Measurements from ENCODE around the gene NUDT6. TPM values are rescaled to one million over a fixed set of nuclear protein-coding genes. Genes with fewer than 3 reads are reported as not detected.

NUDT6 gene
- polyA plus RNA-seq, 1 of the 3 experiments (the other 2 are of a cell fraction): 10.1 TPM

DNA sequence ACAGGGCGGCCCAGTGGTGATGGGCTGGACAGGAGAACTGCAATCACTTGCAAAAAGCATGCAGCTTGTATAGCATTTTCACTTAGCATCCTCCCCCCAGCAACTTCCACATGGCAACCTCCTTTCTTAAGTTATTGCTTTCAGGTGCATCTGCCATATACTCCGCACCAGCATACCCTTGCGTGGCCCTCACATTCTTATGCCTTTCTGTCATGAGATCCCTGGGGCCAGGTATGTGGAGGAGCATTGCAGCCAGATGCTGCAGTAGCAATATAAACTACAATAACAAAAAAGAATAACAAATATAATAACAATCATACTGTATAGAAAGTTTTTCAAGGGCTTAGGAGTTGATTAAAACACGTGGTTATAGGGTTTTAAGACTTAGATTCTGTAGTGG lies 26.3 kb upstream of the NUDT6 start:
- Histone ChIP-seq H3K9me2 (no peaks in the 10 kb centered on the region), H3K27ac (ENCODE audit: low read depth in 2 of 2, low read length in 1 of 2) (no peak overlapping the region), H3K9me3 (no peaks in the 10 kb centered on the region), H3K27me3 (ENCODE audit: insufficient read depth) (no peaks in the 10 kb centered on the region), H3K4me1 (ENCODE audit: control insufficient read depth in 1 of 2, insufficient read depth in 2 of 2, low read depth in 1 of 2, low read length in 1 of 2) (no peaks in the 10 kb centered on the region; a peak in 1 of 4 replicates), H3K79me2 (ENCODE audit: insufficient read depth) (peaks cover 3% of the 10 kb centered on the region; the same call in 1 of the 2 replicates), H3K9ac (no peak overlapping the region), H3K4me2 (no peak overlapping the region), H3K4me3 (ENCODE audit: low read depth in 2 of 2, low read length in 1 of 2) (no peak overlapping the region), H4K20me1 (ENCODE audit: insufficient read depth) (no peaks in the 10 kb centered on the region), H2AFZ (ENCODE audit: low read depth) (no peak overlapping the region), H3F3A (replicated peaks; ENCODE audit: insufficient read depth) (peaks cover 9% of the 10 kb centered on the region), H3K36me3 (replicated peaks in 1 of 2; ENCODE audit: control insufficient read depth in 1 of 2, insufficient read depth in 2 of 2, low read length in 1 of 2) (peaks cover 39 to 64% of the 10 kb centered on the region in 2 experiments)
- no peak for DNase-seq
- CTCF ChIA-PET: no interaction called here
- POLR2A ChIA-PET: no interaction called here
- TF ChIP-seq SIN3A (IDR thresholded peaks at IDR 0.05; ENCODE audit: borderline replicate concordance, low read depth, low read length): no peak
- TF ChIP-seq, protein P1, sequence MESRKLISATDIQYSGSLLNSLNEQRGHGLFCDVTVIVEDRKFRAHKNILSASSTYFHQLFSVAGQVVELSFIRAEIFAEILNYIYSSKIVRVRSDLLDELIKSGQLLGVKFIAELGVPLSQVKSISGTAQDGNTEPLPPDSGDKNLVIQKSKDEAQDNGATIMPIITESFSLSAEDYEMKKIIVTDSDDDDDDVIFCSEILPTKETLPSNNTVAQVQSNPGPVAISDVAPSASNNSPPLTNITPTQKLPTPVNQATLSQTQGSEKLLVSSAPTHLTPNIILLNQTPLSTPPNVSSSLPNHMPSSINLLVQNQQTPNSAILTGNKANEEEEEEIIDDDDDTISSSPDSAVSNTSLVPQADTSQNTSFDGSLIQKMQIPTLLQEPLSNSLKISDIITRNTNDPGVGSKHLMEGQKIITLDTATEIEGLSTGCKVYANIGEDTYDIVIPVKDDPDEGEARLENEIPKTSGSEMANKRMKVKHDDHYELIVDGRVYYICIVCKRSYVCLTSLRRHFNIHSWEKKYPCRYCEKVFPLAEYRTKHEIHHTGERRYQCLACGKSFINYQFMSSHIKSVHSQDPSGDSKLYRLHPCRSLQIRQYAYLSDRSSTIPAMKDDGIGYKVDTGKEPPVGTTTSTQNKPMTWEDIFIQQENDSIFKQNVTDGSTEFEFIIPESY (IDR thresholded peaks at IDR 0.05; ENCODE audit: borderline replicate concordance, low read depth): no peak
- TF ChIP-seq TEAD4 (IDR thresholded peaks at IDR 0.05; ENCODE audit: borderline replicate concordance, insufficient read depth): no peak
- TF ChIP-seq, protein P2, sequence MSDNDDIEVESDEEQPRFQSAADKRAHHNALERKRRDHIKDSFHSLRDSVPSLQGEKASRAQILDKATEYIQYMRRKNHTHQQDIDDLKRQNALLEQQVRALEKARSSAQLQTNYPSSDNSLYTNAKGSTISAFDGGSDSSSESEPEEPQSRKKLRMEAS (IDR thresholded peaks at IDR 0.05; ENCODE audit: low read depth): no peak
- TF ChIP-seq, protein P3, sequence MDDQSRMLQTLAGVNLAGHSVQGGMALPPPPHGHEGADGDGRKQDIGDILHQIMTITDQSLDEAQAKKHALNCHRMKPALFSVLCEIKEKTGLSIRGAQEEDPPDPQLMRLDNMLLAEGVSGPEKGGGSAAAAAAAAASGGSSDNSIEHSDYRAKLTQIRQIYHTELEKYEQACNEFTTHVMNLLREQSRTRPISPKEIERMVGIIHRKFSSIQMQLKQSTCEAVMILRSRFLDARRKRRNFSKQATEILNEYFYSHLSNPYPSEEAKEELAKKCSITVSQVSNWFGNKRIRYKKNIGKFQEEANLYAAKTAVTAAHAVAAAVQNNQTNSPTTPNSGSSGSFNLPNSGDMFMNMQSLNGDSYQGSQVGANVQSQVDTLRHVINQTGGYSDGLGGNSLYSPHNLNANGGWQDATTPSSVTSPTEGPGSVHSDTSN (IDR thresholded peaks at IDR 0.05): no peak
- TF ChIP-seq MEF2A (IDR thresholded peaks at IDR 0.05; ENCODE audit: borderline replicate concordance, low read depth): no peak
- TF ChIP-seq GABPA (IDR thresholded peaks at IDR 0.05; ENCODE audit: low read depth): no peak
- no peak for TF ChIP-seq RFX5 (IDR thresholded peaks at IDR 0.05; ENCODE audit: low read length)
- TF ChIP-seq, protein P4, sequence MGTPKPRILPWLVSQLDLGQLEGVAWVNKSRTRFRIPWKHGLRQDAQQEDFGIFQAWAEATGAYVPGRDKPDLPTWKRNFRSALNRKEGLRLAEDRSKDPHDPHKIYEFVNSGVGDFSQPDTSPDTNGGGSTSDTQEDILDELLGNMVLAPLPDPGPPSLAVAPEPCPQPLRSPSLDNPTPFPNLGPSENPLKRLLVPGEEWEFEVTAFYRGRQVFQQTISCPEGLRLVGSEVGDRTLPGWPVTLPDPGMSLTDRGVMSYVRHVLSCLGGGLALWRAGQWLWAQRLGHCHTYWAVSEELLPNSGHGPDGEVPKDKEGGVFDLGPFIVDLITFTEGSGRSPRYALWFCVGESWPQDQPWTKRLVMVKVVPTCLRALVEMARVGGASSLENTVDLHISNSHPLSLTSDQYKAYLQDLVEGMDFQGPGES (IDR thresholded peaks at IDR 0.05; ENCODE audit: low read depth, low read length): no peak
- no peak for TF ChIP-seq FOXM1 (IDR thresholded peaks at IDR 0.05; ENCODE audit: low read depth)
- no peak for TF ChIP-seq CHD2 (IDR thresholded peaks at IDR 0.05; ENCODE audit: low read length, partially characterized antibody)
- TF ChIP-seq ELF1 (IDR thresholded peaks at IDR 0.05): no peak
- 98% methylated on average over 4 of the region's 4 CpGs for WGBS (ENCODE audit: low lambda C conversion rate)

DNA sequence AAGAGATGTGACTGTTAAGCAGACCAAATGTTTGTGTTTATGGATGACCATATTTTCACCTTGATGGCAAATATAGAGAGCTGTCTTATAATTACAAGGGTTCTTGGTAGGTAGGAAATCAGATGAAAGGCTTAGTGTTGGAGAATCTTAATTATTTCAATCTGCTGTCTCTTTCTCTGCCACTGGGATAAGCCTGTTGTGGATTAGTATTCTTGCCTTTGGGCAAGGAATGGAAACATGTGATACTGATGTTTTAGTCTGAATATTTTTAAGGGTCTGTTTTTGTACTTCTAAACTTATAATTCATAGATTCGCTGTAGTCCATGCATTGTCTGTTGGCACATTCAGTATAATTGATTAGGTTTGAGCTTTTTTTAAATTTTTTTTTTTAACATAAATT lies 23.7 kb upstream of the NUDT6 start:
- no peaks in the 10 kb centered on the region for H4K20me1 ChIP-seq (ENCODE audit: insufficient read depth)
- no peaks in the 10 kb centered on the region; a peak in 1 of 4 replicates for H3K4me1 ChIP-seq (ENCODE audit: control insufficient read depth in 1 of 2, insufficient read depth in 2 of 2, low read depth in 1 of 2, low read length in 1 of 2)
- WGBS (ENCODE audit: low lambda C conversion rate): 79% methylated on average over 1 of the region's 1 CpG
- no peak for DNase-seq
- H3K36me3 ChIP-seq (replicated peaks in 1 of 2; ENCODE audit: control insufficient read depth in 1 of 2, insufficient read depth in 2 of 2, low read length in 1 of 2): peaks cover 29 to 44% of the 10 kb centered on the region in 2 experiments
- no peak overlapping the region for H3K27ac ChIP-seq (ENCODE audit: low read depth in 2 of 2, low read length in 1 of 2)
- no peak overlapping the region for H3K4me3 ChIP-seq (ENCODE audit: low read depth in 2 of 2, low read length in 1 of 2)
- no peak overlapping the region for H3K4me2 ChIP-seq
- no peaks in the 10 kb centered on the region for H3K27me3 ChIP-seq (ENCODE audit: insufficient read depth)
- peaks cover 9% of the 10 kb centered on the region for H3F3A ChIP-seq (replicated peaks; ENCODE audit: insufficient read depth)
- ChIA-PET POLR2A (no interaction called here), CTCF (interaction anchor here (1.0 kb wide), 1 partner anchor 14 kb away, joined by 3 read pairs; no protein-coding TSS in a partner anchor)
- H3K9me3 ChIP-seq: no peaks in the 10 kb centered on the region
- no peak overlapping the region for H3K9ac ChIP-seq
- no peaks in the 10 kb centered on the region for H3K9me2 ChIP-seq
- no peak overlapping the region for H2AFZ ChIP-seq (ENCODE audit: low read depth)
- H3K79me2 ChIP-seq (ENCODE audit: insufficient read depth): peaks cover 6% of the 10 kb centered on the region; the same call in 1 of the 2 replicates
- no peak for TF ChIP-seq POLR2AphosphoS5 (IDR thresholded peaks at IDR 0.05; ENCODE audit: low read depth, low read length)
- TF ChIP-seq RAD21 (IDR thresholded peaks at IDR 0.05; ENCODE audit: low read length): no peak
- TF ChIP-seq FOSL2 (IDR thresholded peaks at IDR 0.05; ENCODE audit: borderline replicate concordance, low read depth): no peak
- TF ChIP-seq TAF1 (IDR thresholded peaks at IDR 0.05; ENCODE audit: borderline replicate concordance, low read depth, low read length): no peak
- no peak for TF ChIP-seq MXI1 (IDR thresholded peaks at IDR 0.05; ENCODE audit: low read depth, low read length)
- no peak for TF ChIP-seq GATA2 (CRISPR knock-in tag; IDR thresholded peaks at IDR 0.05)
- TF ChIP-seq, protein P5, sequence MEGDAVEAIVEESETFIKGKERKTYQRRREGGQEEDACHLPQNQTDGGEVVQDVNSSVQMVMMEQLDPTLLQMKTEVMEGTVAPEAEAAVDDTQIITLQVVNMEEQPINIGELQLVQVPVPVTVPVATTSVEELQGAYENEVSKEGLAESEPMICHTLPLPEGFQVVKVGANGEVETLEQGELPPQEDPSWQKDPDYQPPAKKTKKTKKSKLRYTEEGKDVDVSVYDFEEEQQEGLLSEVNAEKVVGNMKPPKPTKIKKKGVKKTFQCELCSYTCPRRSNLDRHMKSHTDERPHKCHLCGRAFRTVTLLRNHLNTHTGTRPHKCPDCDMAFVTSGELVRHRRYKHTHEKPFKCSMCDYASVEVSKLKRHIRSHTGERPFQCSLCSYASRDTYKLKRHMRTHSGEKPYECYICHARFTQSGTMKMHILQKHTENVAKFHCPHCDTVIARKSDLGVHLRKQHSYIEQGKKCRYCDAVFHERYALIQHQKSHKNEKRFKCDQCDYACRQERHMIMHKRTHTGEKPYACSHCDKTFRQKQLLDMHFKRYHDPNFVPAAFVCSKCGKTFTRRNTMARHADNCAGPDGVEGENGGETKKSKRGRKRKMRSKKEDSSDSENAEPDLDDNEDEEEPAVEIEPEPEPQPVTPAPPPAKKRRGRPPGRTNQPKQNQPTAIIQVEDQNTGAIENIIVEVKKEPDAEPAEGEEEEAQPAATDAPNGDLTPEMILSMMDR (IDR thresholded peaks at IDR 0.05): no peak
- TF ChIP-seq ELF1 (IDR thresholded peaks at IDR 0.05): no peak
- TF ChIP-seq RCOR1 (IDR thresholded peaks at IDR 0.05; ENCODE audit: low read length): no peak
- TF ChIP-seq MEF2A (IDR thresholded peaks at IDR 0.05; ENCODE audit: borderline replicate concordance, low read depth): no peak
- no peak for TF ChIP-seq GABPA (IDR thresholded peaks at IDR 0.05; ENCODE audit: low read depth)
- no peak for TF ChIP-seq SMC3 (IDR thresholded peaks at IDR 0.05; ENCODE audit: low read depth, low read length)

Measured in SK-N-SH (cell line).